ENCODE data around the gene ADAP1.
"Not testable (repeated sequence)": the region's sequence is repeated elsewhere in the genome, so short reads cannot be mapped to it uniquely, and the experiment has no call there.

ADAP1 gene

GRCh38 chr7:974172-974571, 19.7 kb upstream of the ADAP1 start:
- no peak for DNase-seq

GRCh38 chr7:973312-973711, 18.8 kb upstream of the ADAP1 start:
- DNase-seq = no peak

GRCh38 chr7:972676-973309, 18.3 kb upstream of the ADAP1 start:
- DNase-seq = no peak

- no peak for DNase-seq
Observed at GRCh38 chr7:972110-972509, 17.6 kb upstream of the ADAP1 start.

- no peak for DNase-seq
Observed at GRCh38 chr7:970744-971143, 16.3 kb upstream of the ADAP1 start.

DNA sequence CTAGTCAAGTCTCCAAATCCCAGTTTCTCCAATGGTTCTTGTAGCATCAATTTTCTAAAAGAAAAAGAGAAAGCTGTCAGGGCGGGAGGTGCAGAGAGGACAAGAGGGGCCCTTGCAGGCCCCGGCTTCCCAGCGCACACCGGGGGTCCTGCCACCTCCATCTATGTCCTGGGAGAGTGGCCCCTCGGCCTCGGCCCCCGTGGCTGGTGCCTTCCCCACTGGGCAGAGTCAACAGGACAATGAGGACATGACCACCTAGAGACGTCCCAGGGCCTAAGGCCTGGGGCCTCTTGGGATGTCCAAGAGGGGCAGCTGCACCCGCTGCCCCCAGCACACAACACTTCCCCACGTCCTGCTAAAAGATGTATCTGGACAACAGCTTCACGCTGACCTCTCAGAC, 14.9 kb upstream of the ADAP1 start:
- no peak for DNase-seq

- no peak for DNase-seq
Observed at GRCh38 chr7:968205-969105, 14.0 kb upstream of the ADAP1 start.

DNA sequence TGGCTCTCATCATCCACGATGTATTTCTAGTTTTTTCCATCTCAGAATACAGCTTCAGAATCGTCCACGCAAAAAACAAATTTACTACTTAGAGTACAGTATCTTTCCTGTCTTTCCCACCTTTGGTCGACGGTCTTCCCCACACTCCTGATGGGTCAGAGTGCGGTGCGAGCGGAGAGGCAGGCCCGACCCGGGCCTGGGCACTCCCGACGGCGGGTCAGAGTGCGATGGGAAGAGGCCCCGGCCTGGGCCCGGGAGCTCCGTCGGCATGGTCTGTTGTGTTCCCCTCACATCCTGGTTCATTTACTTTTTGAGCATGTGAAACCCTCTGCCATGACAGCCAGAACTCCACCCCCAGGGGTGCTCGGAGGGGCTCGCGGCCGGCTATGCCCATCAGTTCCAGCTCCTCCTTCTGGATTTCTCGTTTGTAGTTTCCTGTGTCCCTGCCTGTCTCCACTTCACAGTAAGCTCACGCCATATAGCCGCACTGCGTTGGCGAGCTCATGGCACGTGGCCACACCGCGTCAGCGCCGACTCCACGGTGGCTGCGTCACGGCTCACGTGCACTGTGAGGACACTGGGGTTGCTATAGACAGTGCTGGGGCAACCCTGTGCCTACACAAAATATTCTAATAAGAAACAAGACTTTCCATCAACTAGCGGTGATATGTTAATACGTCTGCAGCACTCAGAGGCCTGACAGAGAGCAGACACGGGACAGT, 13.0 kb upstream of the ADAP1 start:
- no peak for DNase-seq

GRCh38 chr7:966291-967069, 12.0 kb upstream of the ADAP1 start:
- DNase-seq = no peak

- no peak for DNase-seq
Observed at GRCh38 chr7:964401-965231, 10.1 kb upstream of the ADAP1 start.

GRCh38 chr7:963236-964078, 9.0 kb upstream of the ADAP1 start:
- DNase-seq = no peak

GRCh38 chr7:962401-963081, 8.1 kb upstream of the ADAP1 start:
- DNase-seq = no peak

GRCh38 chr7:961546-962400, 7.3 kb upstream of the ADAP1 start:
- no peak for DNase-seq

- DNase-seq = not testable (repeated sequence)
Observed at GRCh38 chr7:960972-961371, 6.5 kb upstream of the ADAP1 start.

DNA sequence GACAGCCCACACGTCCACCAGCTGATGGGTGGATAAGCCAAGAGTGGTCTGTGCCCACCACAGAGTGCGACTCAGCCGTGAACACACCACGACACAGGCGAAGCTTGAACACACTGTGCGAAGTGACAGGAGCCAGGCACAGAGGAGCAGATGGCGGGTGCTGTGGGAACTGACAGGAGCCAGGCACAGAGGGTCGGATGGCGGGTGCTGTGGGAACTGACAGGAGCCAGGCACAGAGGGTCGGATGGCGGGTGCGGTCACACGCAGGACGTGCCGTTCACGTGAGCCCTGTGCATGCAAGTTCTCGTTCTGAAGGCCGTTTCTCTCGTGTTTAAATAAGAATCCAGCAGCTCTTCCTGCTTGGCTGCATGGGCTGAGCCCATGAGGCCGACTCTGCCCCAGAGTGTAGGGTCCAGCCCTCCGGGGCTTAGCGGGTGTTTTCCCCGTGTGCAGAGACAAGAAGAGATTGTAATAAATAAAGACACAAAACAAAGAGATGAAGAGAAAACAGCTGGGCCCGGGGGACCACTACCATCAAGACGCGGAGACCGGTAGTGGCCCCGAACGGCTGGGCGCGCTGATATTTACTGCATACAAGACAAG, 5.9 kb upstream of the ADAP1 start:
- no peak for DNase-seq

GRCh38 chr7:959740-960139, 5.3 kb upstream of the ADAP1 start:
- not testable (repeated sequence) for DNase-seq

- no peak for DNase-seq
Observed at GRCh38 chr7:959271-959670, 4.8 kb upstream of the ADAP1 start.

DNA sequence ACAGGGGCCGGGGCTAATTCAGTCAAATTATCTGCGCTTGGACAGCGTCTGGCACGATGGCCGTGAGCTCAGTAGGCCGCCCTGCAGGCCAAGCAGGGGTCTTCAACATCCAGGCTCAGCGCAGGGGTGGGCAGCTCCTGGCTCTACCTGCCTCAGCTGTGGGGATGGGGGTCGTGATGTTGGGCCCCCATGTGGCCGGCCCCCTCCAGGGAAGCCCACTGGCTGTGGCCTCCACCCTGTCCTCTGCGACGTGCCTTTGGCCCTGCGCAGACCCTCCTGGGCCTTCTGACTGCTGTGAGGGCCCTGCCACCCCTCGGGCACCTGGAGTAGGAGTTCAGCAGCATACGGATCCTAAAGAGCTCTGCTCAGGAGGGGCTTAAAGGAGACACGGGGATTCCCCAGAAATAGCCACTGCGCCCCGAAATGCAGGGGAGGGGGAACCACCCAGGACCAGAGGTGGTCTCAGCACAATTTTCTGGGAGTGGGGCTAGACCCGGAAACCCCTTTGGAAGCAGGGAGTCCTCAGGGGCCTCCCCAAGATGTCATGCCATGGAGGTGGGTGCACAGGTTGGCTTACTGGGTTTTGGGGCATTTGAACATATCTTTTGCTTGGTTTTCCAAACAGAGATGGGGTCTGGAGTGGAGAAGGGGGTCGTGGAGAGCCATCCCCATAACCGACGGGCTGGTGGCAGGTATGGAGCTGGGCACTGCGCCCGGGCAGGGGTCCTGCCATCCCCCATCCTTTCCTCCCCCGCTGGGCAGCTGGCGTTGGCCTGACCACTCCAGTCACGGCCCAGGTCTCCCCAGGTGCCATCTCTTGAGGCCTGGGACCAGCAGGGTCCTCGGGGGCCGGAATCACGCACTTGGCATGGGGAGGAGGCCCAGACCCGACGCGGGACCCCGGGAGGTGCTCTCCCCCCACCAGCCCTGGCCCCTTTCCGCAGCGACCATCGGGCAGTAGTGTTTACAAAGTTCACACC, 4.0 kb upstream of the ADAP1 start:
- no peak for DNase-seq
